Right atrium auricular region (tissue), 2 donors: ENCODE data around the gene SLC22A7. TPM values are rescaled to one million over a fixed set of nuclear protein-coding genes. Genes with fewer than 3 reads are reported as not detected.
"Not testable (repeated sequence)": the region's sequence is repeated elsewhere in the genome, so short reads cannot be mapped to it uniquely, and the experiment has no call there.

ENCODE experiments used
- DNase-seq: peaks from one replicate; pipeline ENCODE4 v3.0.0-alpha.2; 2019; ENCODE audit warnings: low spot score
- H3K27ac ChIP-seq, 2 donors: fragments of 200-600 bp; sonication (generic); 1 replicate in 1 of 2; 2 replicates in 1 of 2; pipeline ENCODE4 v1.5.1; 2016 to 2019
- H3K27me3 ChIP-seq, 2 donors: fragments of 200-600 bp; sonication (generic); one replicate each; pipeline versions ENCODE4 v1.5.1 to v1.6.0; 2017 to 2019
- H3K36me3 ChIP-seq: fragments of 200-600 bp; sonication (generic); one replicate; pipeline ENCODE4 v1.5.1; 2016
- H3K4me1 ChIP-seq, 2 donors: fragments of 200-600 bp; sonication (generic); one replicate each; pipeline versions ENCODE4 v1.5.1 to v1.6.0; 2017 to 2019
- H3K4me3 ChIP-seq, 2 donors: fragments of 200-600 bp; sonication (generic); 1 replicate in 1 of 2; 2 replicates in 1 of 2; pipeline ENCODE4 v1.5.1; 2017 to 2019; ENCODE audit warnings: mild to moderate bottlenecking in 1 of 2, moderate library complexity in 1 of 2
- H3K9me3 ChIP-seq, 2 donors: fragments of 200-600 bp; sonication (generic); one replicate each; pipeline ENCODE4 v1.5.1; 2019
- total RNA-seq, 2 donors: library from RNA; depleted of rRNA; stranded (reverse); fragments of >200 nt; gene quantifications; one replicate each; pipeline ENCODE4 v1.1.0, GENCODE V29; 2016
- TF ChIP-seq, protein P1 (sequence below), 2 donors: fragments of 200-600 bp; sonication (generic); IDR thresholded peaks; one replicate each; pipeline ENCODE4 v1.5.1; 2019; ENCODE audit warnings: antibody characterized with exemption in 2 of 2

The SLC22A7 gene
- total RNA-seq, 2 donors from 2014 or later, result not detected

DNA sequence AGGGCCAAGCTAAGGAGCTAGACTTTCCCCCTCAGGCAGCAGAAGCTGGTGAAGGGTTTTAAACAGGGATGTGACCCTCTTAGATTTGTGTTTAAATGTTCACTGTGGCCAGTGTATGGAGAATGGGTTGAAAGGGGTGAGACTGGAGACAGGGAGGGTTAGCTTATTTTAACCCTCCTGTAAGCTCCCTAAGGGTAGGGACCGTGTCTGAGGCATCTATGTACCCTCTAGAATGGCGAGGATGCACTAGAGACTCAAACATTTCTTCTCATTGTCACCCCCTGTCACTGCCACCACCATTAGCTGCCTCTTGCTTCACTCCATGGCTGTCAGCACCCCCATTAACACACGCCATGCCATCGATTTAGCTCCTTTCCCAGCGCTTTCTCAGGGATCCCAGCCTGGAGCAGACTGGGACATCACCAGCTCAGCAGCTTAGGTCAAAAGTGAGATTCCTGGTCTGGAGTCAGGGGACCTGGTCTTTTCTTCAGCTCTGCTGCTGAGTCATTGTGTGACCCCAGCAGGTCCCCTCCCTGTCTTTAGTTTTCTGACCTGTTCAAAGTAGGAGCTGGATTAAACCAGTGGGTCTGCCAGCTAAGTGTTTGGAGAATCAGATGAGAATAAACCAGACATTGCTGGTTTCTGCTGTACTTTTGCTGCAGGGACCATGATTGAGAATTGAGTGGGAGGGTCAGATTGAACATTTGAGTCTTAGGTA, 1.1 kb upstream of the SLC22A7 start:
- TF ChIP-seq, protein P1, sequence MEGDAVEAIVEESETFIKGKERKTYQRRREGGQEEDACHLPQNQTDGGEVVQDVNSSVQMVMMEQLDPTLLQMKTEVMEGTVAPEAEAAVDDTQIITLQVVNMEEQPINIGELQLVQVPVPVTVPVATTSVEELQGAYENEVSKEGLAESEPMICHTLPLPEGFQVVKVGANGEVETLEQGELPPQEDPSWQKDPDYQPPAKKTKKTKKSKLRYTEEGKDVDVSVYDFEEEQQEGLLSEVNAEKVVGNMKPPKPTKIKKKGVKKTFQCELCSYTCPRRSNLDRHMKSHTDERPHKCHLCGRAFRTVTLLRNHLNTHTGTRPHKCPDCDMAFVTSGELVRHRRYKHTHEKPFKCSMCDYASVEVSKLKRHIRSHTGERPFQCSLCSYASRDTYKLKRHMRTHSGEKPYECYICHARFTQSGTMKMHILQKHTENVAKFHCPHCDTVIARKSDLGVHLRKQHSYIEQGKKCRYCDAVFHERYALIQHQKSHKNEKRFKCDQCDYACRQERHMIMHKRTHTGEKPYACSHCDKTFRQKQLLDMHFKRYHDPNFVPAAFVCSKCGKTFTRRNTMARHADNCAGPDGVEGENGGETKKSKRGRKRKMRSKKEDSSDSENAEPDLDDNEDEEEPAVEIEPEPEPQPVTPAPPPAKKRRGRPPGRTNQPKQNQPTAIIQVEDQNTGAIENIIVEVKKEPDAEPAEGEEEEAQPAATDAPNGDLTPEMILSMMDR (IDR thresholded peaks at IDR 0.05), result no peak
- no peak for DNase-seq
- H3K4me1 ChIP-seq, result no peaks in the 10 kb centered on the region
- no peak overlapping the region for H3K4me3 ChIP-seq
- no peaks in the 10 kb centered on the region for H3K27me3 ChIP-seq
- no peaks in the 10 kb centered on the region for H3K9me3 ChIP-seq
- H3K36me3 ChIP-seq, result no peaks in the 10 kb centered on the region
- no peak overlapping the region for H3K27ac ChIP-seq

DNA sequence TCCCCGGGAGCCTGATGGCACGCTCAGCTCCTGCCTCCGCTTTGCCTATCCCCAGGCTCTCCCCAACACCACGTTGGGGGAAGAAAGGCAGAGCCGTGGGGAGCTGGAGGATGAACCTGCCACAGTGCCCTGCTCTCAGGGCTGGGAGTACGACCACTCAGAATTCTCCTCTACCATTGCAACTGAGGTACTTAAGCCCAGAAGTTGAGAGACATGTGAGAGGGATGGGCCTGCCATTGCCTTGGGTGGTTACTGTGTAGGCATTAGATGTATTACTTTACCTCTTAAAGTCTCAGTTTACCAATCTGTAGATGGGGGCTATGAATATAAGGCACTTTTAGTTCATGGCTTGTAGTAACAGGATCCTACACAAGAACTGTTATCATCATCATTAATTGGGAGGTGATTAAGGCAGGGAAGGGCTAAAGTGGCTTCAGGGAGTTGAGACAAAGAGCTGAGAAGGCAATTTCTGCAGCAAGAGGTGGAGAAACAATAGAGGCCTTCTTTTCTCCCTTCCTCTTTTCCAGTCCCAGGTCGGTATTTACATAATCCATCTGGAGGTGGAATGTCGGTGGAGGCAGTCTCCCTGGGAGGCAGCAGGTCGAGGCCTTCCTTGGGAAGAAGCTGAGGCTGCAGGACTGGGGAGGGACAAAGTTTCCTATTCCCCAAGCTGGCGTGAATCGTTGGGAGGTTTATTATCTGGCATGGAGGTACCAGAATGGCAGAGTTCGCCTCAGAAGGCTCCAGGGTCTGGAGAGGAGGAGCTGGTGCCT, 691 bp downstream of the SLC22A7 start:
- H3K36me3 ChIP-seq, result no peaks in the 10 kb centered on the region
- no peaks in the 10 kb centered on the region for H3K9me3 ChIP-seq
- H3K4me3 ChIP-seq, result no peak overlapping the region
- H3K27me3 ChIP-seq, result no peaks in the 10 kb centered on the region
- TF ChIP-seq, protein P1 (IDR thresholded peaks at IDR 0.05), result no peak
- H3K4me1 ChIP-seq, result no peaks in the 10 kb centered on the region
- no peak for DNase-seq
- no peak overlapping the region for H3K27ac ChIP-seq

DNA sequence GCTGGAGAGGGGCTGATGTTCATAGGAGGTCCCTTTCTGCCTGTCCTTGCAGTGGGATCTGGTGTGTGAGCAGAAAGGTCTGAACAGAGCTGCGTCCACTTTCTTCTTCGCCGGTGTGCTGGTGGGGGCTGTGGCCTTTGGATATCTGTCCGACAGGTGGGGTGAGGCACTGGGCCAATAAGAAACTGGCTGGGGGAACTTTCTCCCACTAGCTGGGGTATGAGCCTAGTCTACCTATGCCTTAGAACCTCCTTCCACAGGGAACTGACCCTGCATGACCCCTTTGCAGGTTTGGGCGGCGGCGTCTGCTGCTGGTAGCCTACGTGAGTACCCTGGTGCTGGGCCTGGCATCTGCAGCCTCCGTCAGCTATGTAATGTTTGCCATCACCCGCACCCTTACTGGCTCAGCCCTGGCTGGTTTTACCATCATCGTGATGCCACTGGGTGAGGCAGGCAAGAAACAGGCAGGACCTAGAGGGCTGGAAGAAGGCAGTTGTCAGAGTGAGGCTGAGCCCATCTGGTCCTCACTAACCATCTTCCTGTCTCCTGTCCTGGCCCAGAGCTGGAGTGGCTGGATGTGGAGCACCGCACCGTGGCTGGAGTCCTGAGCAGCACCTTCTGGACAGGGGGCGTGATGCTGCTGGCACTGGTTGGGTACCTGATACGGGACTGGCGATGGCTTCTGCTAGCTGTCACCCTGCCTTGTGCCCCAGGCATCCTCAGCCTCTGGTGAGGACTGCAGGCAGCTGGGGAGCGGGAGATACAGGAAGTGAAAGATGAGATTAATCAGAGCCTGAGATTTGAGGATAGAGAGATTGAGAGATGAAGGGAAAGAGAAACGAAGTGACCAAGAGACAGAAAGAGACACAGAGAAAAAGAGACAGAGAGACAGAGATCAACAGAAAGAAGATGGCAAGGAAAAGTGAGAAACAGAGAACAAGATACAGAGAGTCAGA, 1.6 kb downstream of the SLC22A7 start:
- no peak overlapping the region for H3K4me3 ChIP-seq
- no peak for DNase-seq
- H3K27me3 ChIP-seq, result no peaks in the 10 kb centered on the region
- no peak overlapping the region for H3K27ac ChIP-seq
- TF ChIP-seq, protein P1 (IDR thresholded peaks at IDR 0.05), result no peak
- H3K9me3 ChIP-seq, result no peaks in the 10 kb centered on the region
- no peaks in the 10 kb centered on the region for H3K4me1 ChIP-seq
- H3K36me3 ChIP-seq, result no peaks in the 10 kb centered on the region

DNA sequence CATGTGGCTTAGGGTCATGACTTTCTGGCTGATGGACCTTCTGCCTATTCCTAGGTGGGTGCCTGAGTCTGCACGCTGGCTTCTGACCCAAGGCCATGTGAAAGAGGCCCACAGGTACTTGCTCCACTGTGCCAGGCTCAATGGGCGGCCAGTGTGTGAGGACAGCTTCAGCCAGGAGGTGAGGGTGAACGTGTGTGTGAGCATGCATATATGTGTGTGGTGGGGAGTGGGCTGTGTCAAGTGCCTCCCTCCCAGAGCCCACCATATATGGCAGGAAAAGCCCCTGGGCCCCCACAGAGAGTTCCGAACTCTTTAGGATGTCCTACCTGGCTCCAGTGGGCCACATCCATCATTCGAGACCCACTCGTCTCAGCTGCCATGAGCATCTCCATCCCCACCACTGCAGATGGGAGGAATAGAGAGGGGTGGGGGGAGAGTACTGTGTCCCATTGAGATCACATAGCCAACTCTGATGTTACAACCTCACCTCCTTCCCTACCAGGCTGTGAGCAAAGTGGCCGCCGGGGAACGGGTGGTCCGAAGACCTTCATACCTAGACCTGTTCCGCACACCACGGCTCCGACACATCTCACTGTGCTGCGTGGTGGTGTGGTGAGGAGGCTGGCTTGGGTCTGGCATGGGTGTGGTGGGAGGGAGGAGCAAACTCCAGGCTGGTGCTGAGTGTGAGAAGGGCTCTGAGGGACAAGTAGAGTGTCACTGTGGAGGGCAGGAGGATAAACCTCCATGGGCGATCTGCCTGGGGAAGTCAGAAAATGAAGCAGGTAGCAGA, 3.2 kb downstream of the SLC22A7 start:
- TF ChIP-seq, protein P1 (IDR thresholded peaks at IDR 0.05), result no peak
- DNase-seq, result no peak
- H3K36me3 ChIP-seq, result no peaks in the 10 kb centered on the region
- H3K27me3 ChIP-seq, result no peaks in the 10 kb centered on the region
- H3K9me3 ChIP-seq, result no peaks in the 10 kb centered on the region
- no peaks in the 10 kb centered on the region for H3K4me1 ChIP-seq
- H3K4me3 ChIP-seq, result no peak overlapping the region
- H3K27ac ChIP-seq, result no peak overlapping the region

DNA sequence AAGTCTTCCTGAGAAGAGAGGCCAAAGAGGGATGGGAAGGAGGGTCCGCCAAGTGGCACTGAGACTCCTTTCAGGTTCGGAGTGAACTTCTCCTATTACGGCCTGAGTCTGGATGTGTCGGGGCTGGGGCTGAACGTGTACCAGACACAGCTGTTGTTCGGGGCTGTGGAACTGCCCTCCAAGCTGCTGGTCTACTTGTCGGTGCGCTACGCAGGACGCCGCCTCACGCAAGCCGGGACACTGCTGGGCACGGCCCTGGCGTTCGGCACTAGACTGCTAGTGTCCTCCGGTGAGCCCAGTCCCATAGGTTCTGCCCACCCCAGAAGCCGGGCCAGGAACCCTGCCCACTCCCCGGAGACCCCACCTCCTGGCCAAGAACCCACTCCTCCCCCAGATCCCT, 4.1 kb downstream of the SLC22A7 start:
- no peaks in the 10 kb centered on the region for H3K9me3 ChIP-seq
- no peak overlapping the region for H3K4me3 ChIP-seq
- no peak for DNase-seq
- H3K4me1 ChIP-seq, result no peaks in the 10 kb centered on the region
- no peaks in the 10 kb centered on the region for H3K27me3 ChIP-seq
- TF ChIP-seq, protein P1 (IDR thresholded peaks at IDR 0.05), result no peak
- no peak overlapping the region for H3K27ac ChIP-seq
- no peaks in the 10 kb centered on the region for H3K36me3 ChIP-seq

DNA sequence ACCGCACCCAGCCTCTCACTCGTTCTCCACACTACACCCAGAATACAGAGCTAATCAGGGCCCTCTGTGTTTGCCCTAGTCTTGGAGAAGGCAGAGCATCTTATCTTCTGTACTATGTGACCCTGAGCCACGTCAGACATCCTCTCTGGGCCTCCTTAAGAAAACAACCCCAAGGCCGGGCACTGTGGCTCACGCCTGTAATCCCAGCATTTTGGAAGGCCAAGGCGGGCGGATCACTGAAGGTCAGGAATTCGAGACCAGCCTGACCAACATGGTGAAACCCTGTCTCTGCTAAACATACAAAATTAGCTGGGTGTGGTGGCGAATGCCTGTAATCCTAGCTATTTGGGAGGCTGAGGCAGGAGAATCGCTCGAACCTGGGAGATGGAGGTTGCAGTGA, 4.9 kb downstream of the SLC22A7 start:
- not testable (repeated sequence) for H3K4me1 ChIP-seq, H3K27me3 ChIP-seq, H3K36me3 ChIP-seq, DNase-seq, H3K4me3 ChIP-seq, H3K27ac ChIP-seq, H3K9me3 ChIP-seq
